Caco-2 (cell line): ENCODE results near the gene MFAP3L. TPM values are rescaled to one million over a fixed set of nuclear protein-coding genes. Genes with fewer than 3 reads are reported as not detected.

Source experiments
- BruUV-seq: library from RNA; stranded (reverse); fragments of 400-500 nt; replicated peaks from 2 replicates; lab custom pipeline; 2021; lab: Mats Ljungman, UMichigan
- CTCF ChIA-PET: fragments of 300-600 bp; sonication (Branson Sonifier 250); formaldehyde crosslinking; loops from one replicate; lab custom pipeline; 2022; ENCODE audit warnings: antibody characterized with exemption; lab: Charles Lee
- POLR2A ChIA-PET: fragments of 300-600 bp; sonication (Branson Sonifier 250); formaldehyde crosslinking; loops from one replicate; lab custom pipeline; 2022; ENCODE audit warnings: antibody characterized with exemption; lab: Charles Lee
- DNase-seq, 2 experiments: peaks; one replicate each; pipeline versions ENCODE4 v3.0.0 to v3.0.0-alpha.2; 2020 to 2022
- H3K27me3 ChIP-seq: replicated peaks from 2 replicates; pipeline ENCODE4 v1.6.0; 2011; ENCODE audit warnings: low read length; ENCODE audit not compliant: control insufficient read depth, insufficient read depth
- H3K36me3 ChIP-seq: 2 replicates; pipeline ENCODE4 v1.5.1; 2011; ENCODE audit warnings: low read length; ENCODE audit not compliant: control insufficient read depth, insufficient read depth
- H3K4me1 ChIP-seq: fragments of 250-450 bp; sonication (Bioruptor Pico); 2 replicates; pipeline ENCODE4 v1.5.1; 2020; ENCODE audit warnings: mild to moderate bottlenecking
- H3K4me3 ChIP-seq: 2 replicates; pipeline ENCODE4 v1.5.1; 2011; ENCODE audit warnings: low read depth, mild to moderate bottlenecking, control low read depth, low read length
- H3K9me3 ChIP-seq: fragments of 250-450 bp; sonication (Bioruptor Pico); 2 replicates; pipeline ENCODE4 v1.5.1; 2020; ENCODE audit warnings: mild to moderate bottlenecking, moderate library complexity
- H3K27ac Mint-ChIP-seq: one replicate; pipeline ENCODE4 v1.8.0; 2022; ENCODE audit warnings: mixed read lengths; ENCODE audit not compliant: unreplicated experiment
- H3K27me3 Mint-ChIP-seq: one replicate; pipeline ENCODE4 v1.8.0; 2022; ENCODE audit warnings: mixed read lengths; ENCODE audit not compliant: insufficient read depth, unreplicated experiment
- H3K36me3 Mint-ChIP-seq: one replicate; pipeline ENCODE4 v1.8.0; 2022; ENCODE audit warnings: mild to moderate bottlenecking, mixed read lengths; ENCODE audit not compliant: insufficient read depth, unreplicated experiment
- H3K4me1 Mint-ChIP-seq: one replicate; pipeline ENCODE4 v1.8.0; 2022; ENCODE audit warnings: low read depth, mixed read lengths; ENCODE audit not compliant: unreplicated experiment
- H3K4me3 Mint-ChIP-seq: one replicate; pipeline ENCODE4 v1.8.0; 2022; ENCODE audit warnings: mild to moderate bottlenecking, moderate library complexity, mixed read lengths; ENCODE audit not compliant: unreplicated experiment
- H3K9me3 Mint-ChIP-seq: one replicate; pipeline ENCODE4 v1.8.0; 2022; ENCODE audit warnings: mixed read lengths; ENCODE audit not compliant: unreplicated experiment
- intact Hi-C: fragments of 100-400 bp; cut with micrococcal nuclease; formaldehyde crosslinking; loops from one replicate; pipeline ENCODE4 v1.10.0; 2022; ENCODE audit not compliant: unreplicated experiment
- total RNA-seq: library from RNA; stranded (reverse); gene quantifications from 2 replicates; pipeline ENCODE4 v1.2.3, GENCODE V29; 2022
- TF ChIP-seq, protein P1 (sequence below), 2 experiments: fragments of 200-600 bp in 1 of 2; IDR thresholded peaks; 1 replicate in 1 of 2; 2 replicates in 1 of 2; pipeline versions ENCODE4 v1.5.1 to v1.8.0; 2011 to 2022; ENCODE audit warnings: antibody characterized with exemption in 1 of 2, control low read depth in 1 of 2, inconsistent platforms in 1 of 2, low read depth in 1 of 2, low read length in 1 of 2, mild to moderate bottlenecking in 1 of 2, moderate library complexity in 1 of 2; ENCODE audit not compliant: insufficient read depth in 1 of 2, severe bottlenecking in 1 of 2, unreplicated experiment in 1 of 2

The MFAP3L gene
- total RNA-seq, 1 experiment from 2014 or later: 2.5 TPM

DNA sequence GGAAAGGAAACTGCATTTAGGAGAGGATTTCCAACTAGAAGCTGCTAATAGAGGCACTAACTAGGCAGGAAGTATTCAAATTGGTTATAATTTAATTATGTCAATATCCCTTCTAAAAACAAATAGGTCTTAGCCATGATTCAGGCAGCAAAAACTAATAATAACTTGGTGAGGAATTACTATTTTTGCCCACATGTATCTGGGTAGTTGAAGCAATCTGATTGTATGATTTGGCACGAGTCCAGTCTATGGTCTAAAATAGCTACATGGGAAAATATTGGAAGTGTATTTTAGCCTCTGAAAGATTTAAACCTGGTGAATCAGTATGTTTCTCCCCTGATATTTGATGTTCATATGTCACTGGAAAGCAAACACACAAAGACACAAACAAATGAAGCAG is 62.2 kb downstream of the MFAP3L start:
- Mint-ChIP-seq H3K27me3 (no peaks in the 10 kb centered on the region), H3K4me1 (peaks cover 6% of the 10 kb centered on the region), H3K27ac (no peak overlapping the region), H3K36me3 (no peaks in the 10 kb centered on the region), H3K4me3 (no peak overlapping the region), H3K9me3 (peaks cover 9% of the 10 kb centered on the region)
- TF ChIP-seq, protein P1, sequence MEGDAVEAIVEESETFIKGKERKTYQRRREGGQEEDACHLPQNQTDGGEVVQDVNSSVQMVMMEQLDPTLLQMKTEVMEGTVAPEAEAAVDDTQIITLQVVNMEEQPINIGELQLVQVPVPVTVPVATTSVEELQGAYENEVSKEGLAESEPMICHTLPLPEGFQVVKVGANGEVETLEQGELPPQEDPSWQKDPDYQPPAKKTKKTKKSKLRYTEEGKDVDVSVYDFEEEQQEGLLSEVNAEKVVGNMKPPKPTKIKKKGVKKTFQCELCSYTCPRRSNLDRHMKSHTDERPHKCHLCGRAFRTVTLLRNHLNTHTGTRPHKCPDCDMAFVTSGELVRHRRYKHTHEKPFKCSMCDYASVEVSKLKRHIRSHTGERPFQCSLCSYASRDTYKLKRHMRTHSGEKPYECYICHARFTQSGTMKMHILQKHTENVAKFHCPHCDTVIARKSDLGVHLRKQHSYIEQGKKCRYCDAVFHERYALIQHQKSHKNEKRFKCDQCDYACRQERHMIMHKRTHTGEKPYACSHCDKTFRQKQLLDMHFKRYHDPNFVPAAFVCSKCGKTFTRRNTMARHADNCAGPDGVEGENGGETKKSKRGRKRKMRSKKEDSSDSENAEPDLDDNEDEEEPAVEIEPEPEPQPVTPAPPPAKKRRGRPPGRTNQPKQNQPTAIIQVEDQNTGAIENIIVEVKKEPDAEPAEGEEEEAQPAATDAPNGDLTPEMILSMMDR (IDR thresholded peaks at IDR 0.05; ENCODE audit: insufficient read depth in 1 of 2, low read depth in 1 of 2, low read length in 1 of 2, severe bottlenecking in 1 of 2, unreplicated experiment in 1 of 2): no peak
- no TSS peak for BruUV-seq
- Histone ChIP-seq H3K4me3 (no peak overlapping the region), H3K9me3 (no peaks in the 10 kb centered on the region), H3K4me1 (no peaks in the 10 kb centered on the region), H3K27me3 (no peaks in the 10 kb centered on the region), H3K36me3 (no peaks in the 10 kb centered on the region)
- intact Hi-C loops: no loop called here
- no peak for DNase-seq
- ChIA-PET CTCF (no interaction called here), POLR2A (no interaction called here)

DNA sequence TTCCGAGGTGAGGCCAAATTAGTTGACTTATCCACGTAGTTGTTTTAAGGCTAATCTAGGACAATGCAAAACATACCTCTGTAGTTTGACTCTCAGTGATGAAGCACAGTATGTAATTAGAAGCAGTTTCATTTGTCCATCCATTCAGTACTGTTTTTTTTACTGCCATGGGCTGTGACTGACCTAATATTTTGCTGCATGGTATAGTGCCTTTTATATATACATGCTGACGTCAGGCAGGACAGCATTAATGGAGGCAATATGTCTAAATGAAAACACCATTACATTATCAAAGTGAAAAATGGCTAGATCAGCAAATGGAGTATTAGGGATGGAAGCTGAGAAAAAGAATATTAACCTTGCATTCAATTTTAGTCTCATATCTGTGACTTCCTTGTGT is 66.9 kb downstream of the MFAP3L start:
- H3K36me3 Mint-ChIP-seq: no peaks in the 10 kb centered on the region
- no peak for DNase-seq
- ChIA-PET POLR2A (no interaction called here), CTCF (no interaction called here)
- H3K4me1 Mint-ChIP-seq: peaks cover 6% of the 10 kb centered on the region
- H3K4me3 Mint-ChIP-seq: no peak overlapping the region
- BruUV-seq: no TSS peak
- Histone ChIP-seq H3K9me3 (no peaks in the 10 kb centered on the region), H3K4me3 (no peak overlapping the region), H3K27me3 (no peaks in the 10 kb centered on the region), H3K4me1 (no peaks in the 10 kb centered on the region), H3K36me3 (no peaks in the 10 kb centered on the region)
- intact Hi-C loops: no loop called here
- H3K9me3 Mint-ChIP-seq: peaks cover 9% of the 10 kb centered on the region
- TF ChIP-seq, protein P1 (IDR thresholded peaks at IDR 0.05; ENCODE audit: insufficient read depth in 1 of 2, low read depth in 1 of 2, low read length in 1 of 2, severe bottlenecking in 1 of 2, unreplicated experiment in 1 of 2): no peak
- H3K27me3 Mint-ChIP-seq: no peaks in the 10 kb centered on the region
- H3K27ac Mint-ChIP-seq: no peak overlapping the region

DNA sequence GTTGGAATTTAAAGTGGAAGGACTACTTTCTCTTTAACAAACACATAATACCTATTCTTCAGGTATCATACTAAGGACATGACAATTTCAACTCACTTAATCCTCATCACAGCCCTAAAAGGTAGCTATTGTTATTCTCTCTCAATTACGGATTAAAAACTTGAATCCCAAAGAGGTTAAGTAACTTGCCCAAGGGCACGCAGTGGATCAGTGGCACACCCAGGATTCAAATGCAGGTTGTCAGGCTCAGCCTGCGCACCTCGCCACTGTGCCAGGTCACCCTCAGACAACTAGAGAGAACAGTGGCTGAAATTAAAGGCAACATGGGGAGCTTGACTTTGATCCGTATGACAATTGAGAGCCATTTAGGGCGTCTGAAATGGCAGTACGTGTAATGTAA is 67.6 kb downstream of the MFAP3L start:
- Mint-ChIP-seq H3K27ac (no peak overlapping the region), H3K9me3 (peaks cover 9% of the 10 kb centered on the region), H3K36me3 (no peaks in the 10 kb centered on the region), H3K4me3 (no peak overlapping the region), H3K27me3 (no peaks in the 10 kb centered on the region), H3K4me1 (peaks cover 6% of the 10 kb centered on the region)
- ChIA-PET POLR2A (no interaction called here), CTCF (no interaction called here)
- Histone ChIP-seq H3K36me3 (no peaks in the 10 kb centered on the region), H3K9me3 (no peaks in the 10 kb centered on the region), H3K4me3 (no peak overlapping the region), H3K27me3 (no peaks in the 10 kb centered on the region), H3K4me1 (no peaks in the 10 kb centered on the region)
- TF ChIP-seq, protein P1 (IDR thresholded peaks at IDR 0.05; ENCODE audit: insufficient read depth in 1 of 2, low read depth in 1 of 2, low read length in 1 of 2, severe bottlenecking in 1 of 2, unreplicated experiment in 1 of 2): no peak
- BruUV-seq: no TSS peak
- no peak for DNase-seq
- intact Hi-C loops: no loop called here
